Stimulated activated memory B cell treated with anti-CD40 and anti-IgM and Interleukin-4, amounts not matched to agents 10 μg/mL and 1 μg/mL and 100 μg/mL, for 72 hours (primary cell): ENCODE measurements around the gene HSPG2.
A peak's percentile ranks its signal among the peaks of the same experiment; 100 is the strongest.
"Not testable (repeated sequence)": the region's sequence is repeated elsewhere in the genome, so short reads cannot be mapped to it uniquely, and the experiment has no call there.

Experiments
- ATAC-seq: fragments of 150-1000 bp; cut with Tn5 transposase; 2 replicates; pipeline ENCODE4 v1.10.0; 2021
- H3K27ac Mint-ChIP-seq: one replicate; pipeline ENCODE4 v1.8.0; 2022; ENCODE audit warnings: mild to moderate bottlenecking, mixed read lengths
- H3K27me3 Mint-ChIP-seq: one replicate; pipeline ENCODE4 v1.8.0; 2022; ENCODE audit warnings: mixed read lengths
- H3K36me3 Mint-ChIP-seq: one replicate; pipeline ENCODE4 v1.8.0; 2022; ENCODE audit warnings: mixed read lengths
- H3K4me1 Mint-ChIP-seq: one replicate; pipeline ENCODE4 v1.8.0; 2022; ENCODE audit warnings: mixed read lengths
- H3K4me3 Mint-ChIP-seq: one replicate; pipeline ENCODE4 v1.8.0; 2022; ENCODE audit warnings: mild to moderate bottlenecking, moderate library complexity, mixed read lengths
- H3K9me3 Mint-ChIP-seq: one replicate; pipeline ENCODE4 v1.8.0; 2022; ENCODE audit warnings: mixed read lengths

HSPG2 gene

GRCh38 chr1:21776925-21777324 is 160.2 kb downstream of the HSPG2 start:
- Mint-ChIP-seq H3K36me3 (peaks cover 14% of the 10 kb centered on the region), H3K4me1 (peaks cover 64% of the 10 kb centered on the region)
- H3K27ac Mint-ChIP-seq, ATAC-seq, H3K4me3 Mint-ChIP-seq, H3K9me3 Mint-ChIP-seq, H3K27me3 Mint-ChIP-seq: not testable (repeated sequence)

- peaks cover 64% of the 10 kb centered on the region for H3K4me1 Mint-ChIP-seq
- peaks cover 14% of the 10 kb centered on the region for H3K36me3 Mint-ChIP-seq
- no peak overlapping the region for H3K27ac Mint-ChIP-seq
- H3K4me3 Mint-ChIP-seq, result no peak overlapping the region
- ATAC-seq, result no peak
- H3K9me3 Mint-ChIP-seq, result no peaks in the 10 kb centered on the region
- H3K27me3 Mint-ChIP-seq, result no peaks in the 10 kb centered on the region
These were observed 161.0 kb downstream of the HSPG2 start for GRCh38 chr1:21775985-21776562.

- Mint-ChIP-seq H3K4me1 (peaks cover 63% of the 10 kb centered on the region), H3K27me3 (no peaks in the 10 kb centered on the region), H3K36me3 (peaks cover 14% of the 10 kb centered on the region), H3K27ac (no peak overlapping the region), H3K4me3 (no peak overlapping the region), H3K9me3 (no peaks in the 10 kb centered on the region)
- ATAC-seq, result no peak
These were observed 161.6 kb downstream of the HSPG2 start for GRCh38 chr1:21775550-21775914.

GRCh38 chr1:21774835-21775549 is 162.1 kb downstream of the HSPG2 start:
- H3K9me3 Mint-ChIP-seq, result no peaks in the 10 kb centered on the region
- no peak for ATAC-seq
- no peak overlapping the region for H3K4me3 Mint-ChIP-seq
- peaks cover 18% of the 10 kb centered on the region for H3K36me3 Mint-ChIP-seq
- no peak overlapping the region for H3K27ac Mint-ChIP-seq
- H3K27me3 Mint-ChIP-seq, result no peaks in the 10 kb centered on the region
- H3K4me1 Mint-ChIP-seq, result peaks cover 62% of the 10 kb centered on the region

- Mint-ChIP-seq H3K4me1 (peaks cover 64% of the 10 kb centered on the region), H3K27ac (peak overlapping the region; percentile 74), H3K27me3 (no peaks in the 10 kb centered on the region), H3K9me3 (no peaks in the 10 kb centered on the region), H3K36me3 (peaks cover 26% of the 10 kb centered on the region), H3K4me3 (no peak overlapping the region)
- peak; percentile 65 for ATAC-seq
These were observed 163.5 kb downstream of the HSPG2 start for GRCh38 chr1:21773585-21773984.
